ENCODE data around the gene GAL3ST3. TPM values are rescaled to one million over a fixed set of nuclear protein-coding genes. Genes with fewer than 3 reads are reported as not detected.

GAL3ST3 gene
- total and polyA plus RNA-seq, 5 donors from 2014 or later = not detected

DNA sequence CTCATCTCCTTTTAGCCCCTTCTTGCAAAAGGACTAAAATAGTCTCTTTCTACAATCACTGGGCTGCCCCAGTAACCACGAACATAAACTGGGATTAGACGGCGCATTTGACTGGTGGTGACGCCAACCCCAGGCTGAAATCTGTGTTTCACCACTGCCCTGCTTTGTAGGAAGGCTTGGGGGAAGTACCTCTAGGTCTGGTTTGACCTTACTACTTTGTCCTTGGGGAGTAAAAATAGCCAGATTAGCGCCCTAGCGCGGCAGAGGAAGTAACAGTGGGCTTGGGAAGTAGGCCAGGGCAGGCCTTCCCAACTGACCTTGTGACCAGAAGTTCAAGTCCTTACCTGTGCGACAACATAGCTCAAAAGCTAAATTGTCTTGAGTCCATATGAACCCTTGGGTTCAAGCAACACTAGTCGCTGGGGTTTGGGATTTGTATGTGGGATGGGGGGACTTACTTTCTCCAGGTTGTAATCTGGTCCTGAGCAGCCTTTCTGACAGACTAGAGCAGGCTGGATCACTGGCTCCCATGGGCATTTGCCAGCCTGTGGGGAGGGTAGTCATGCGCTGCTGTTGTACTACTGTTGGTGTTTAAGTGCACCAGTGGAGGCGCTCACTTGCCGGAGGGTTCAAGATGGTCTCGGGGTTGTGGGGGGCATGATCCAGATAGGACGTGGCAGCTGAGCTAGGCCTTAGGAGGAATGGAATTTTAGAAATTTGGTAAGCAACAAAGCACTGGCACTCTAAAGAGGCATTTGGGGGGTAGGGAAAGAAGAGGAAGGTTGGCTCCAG, 20.2 kb upstream of the GAL3ST3 start:
- Mint-ChIP-seq H3K4me3 (peak overlapping the region; percentile 75 to 96 (median 92)), H3K4me1 (peaks cover 30 to 63% (median 56%) of the 10 kb centered on the region in 4 donors), H3K36me3 (peaks cover 62% of the 10 kb centered on the region), H3K27me3 (peaks cover 6% of the 10 kb centered on the region), H3K9me3 (peaks cover 0 to 3% (median 0%) of the 10 kb centered on the region in 7 donors), H3K27ac (peak overlapping the region; percentile 80 to 94 (median 93))
- Histone ChIP-seq H3K4me1 (ENCODE audit: control insufficient read depth, insufficient read depth, low read length, poor library complexity, severe bottlenecking) (peaks cover 54% of the 10 kb centered on the region), H3K4me3 (ENCODE audit: low read depth, low read length) (peak overlapping the region; percentile 38), H3K27me3 (ENCODE audit: control insufficient read depth, insufficient read depth, low read length) (no peaks in the 10 kb centered on the region), H3K9me3 (ENCODE audit: control insufficient read depth in 2 of 2, low read length in 2 of 2) (peaks cover 1 to 5% of the 10 kb centered on the region in 2 experiments), H3K27ac (ENCODE audit: insufficient read depth, low read length, poor library complexity, severe bottlenecking) (peak overlapping the region; percentile 87), H3K36me3 (ENCODE audit: control insufficient read depth, insufficient read depth, low read length) (peaks cover 49% of the 10 kb centered on the region)
- DNase-seq (peak in 2 of 3 donors; percentile 44 to 49), ATAC-seq (ENCODE audit: low read depth in 2 of 2) (no peak)

GRCh38 chr11:66068154-66068821, 19.3 kb upstream of the GAL3ST3 start:
- no peak for ATAC-seq (ENCODE audit: low read depth in 2 of 2)
- Histone ChIP-seq H3K27ac (ENCODE audit: insufficient read depth, low read length, poor library complexity, severe bottlenecking) (peak overlapping the region; percentile 87), H3K9me3 (ENCODE audit: control insufficient read depth in 2 of 2, low read length in 2 of 2) (peaks cover 1 to 5% of the 10 kb centered on the region in 2 experiments), H3K4me3 (ENCODE audit: low read depth, low read length) (no peak overlapping the region), H3K4me1 (ENCODE audit: control insufficient read depth, insufficient read depth, low read length, poor library complexity, severe bottlenecking) (peaks cover 46% of the 10 kb centered on the region), H3K27me3 (ENCODE audit: control insufficient read depth, insufficient read depth, low read length) (no peaks in the 10 kb centered on the region), H3K36me3 (ENCODE audit: control insufficient read depth, insufficient read depth, low read length) (peaks cover 54% of the 10 kb centered on the region)
- H3K4me3 Mint-ChIP-seq = peak overlapping the region; percentile 75 to 92 (median 84)
- peaks cover 6% of the 10 kb centered on the region for H3K27me3 Mint-ChIP-seq
- peaks cover 66% of the 10 kb centered on the region for H3K36me3 Mint-ChIP-seq
- peak overlapping the region; percentile 80 to 94 (median 93) for H3K27ac Mint-ChIP-seq
- peak; percentile 64 to 74 (median 71) for DNase-seq
- H3K4me1 Mint-ChIP-seq = peaks cover 27 to 62% (median 53%) of the 10 kb centered on the region in 4 donors
- peaks cover 0 to 3% (median 0%) of the 10 kb centered on the region in 7 donors for H3K9me3 Mint-ChIP-seq

- H3K36me3 ChIP-seq (ENCODE audit: control insufficient read depth, insufficient read depth, low read length) = peaks cover 56% of the 10 kb centered on the region
- Mint-ChIP-seq H3K4me1 (peaks cover 22 to 61% (median 50%) of the 10 kb centered on the region in 4 donors), H3K9me3 (peaks cover 0 to 3% (median 0%) of the 10 kb centered on the region in 7 donors), H3K36me3 (peaks cover 67% of the 10 kb centered on the region), H3K27ac (peak overlapping the region in 2 of 3 donors; percentile 48 to 93), H3K27me3 (peaks cover 6% of the 10 kb centered on the region), H3K4me3 (peak overlapping the region in 3 of 4 donors; percentile 75 to 92 (median 76))
- ATAC-seq (ENCODE audit: low read depth in 2 of 2) (no peak), DNase-seq (no peak)
- H3K4me3 ChIP-seq (ENCODE audit: low read depth, low read length) = no peak overlapping the region
- peaks cover 1 to 5% of the 10 kb centered on the region in 2 experiments for H3K9me3 ChIP-seq (ENCODE audit: control insufficient read depth in 2 of 2, low read length in 2 of 2)
- H3K27ac ChIP-seq (ENCODE audit: insufficient read depth, low read length, poor library complexity, severe bottlenecking) = no peak overlapping the region
- no peaks in the 10 kb centered on the region for H3K27me3 ChIP-seq (ENCODE audit: control insufficient read depth, insufficient read depth, low read length)
- peaks cover 39% of the 10 kb centered on the region for H3K4me1 ChIP-seq (ENCODE audit: control insufficient read depth, insufficient read depth, low read length, poor library complexity, severe bottlenecking)
Observed at GRCh38 chr11:66067640-66068039, 18.7 kb upstream of the GAL3ST3 start.

DNA sequence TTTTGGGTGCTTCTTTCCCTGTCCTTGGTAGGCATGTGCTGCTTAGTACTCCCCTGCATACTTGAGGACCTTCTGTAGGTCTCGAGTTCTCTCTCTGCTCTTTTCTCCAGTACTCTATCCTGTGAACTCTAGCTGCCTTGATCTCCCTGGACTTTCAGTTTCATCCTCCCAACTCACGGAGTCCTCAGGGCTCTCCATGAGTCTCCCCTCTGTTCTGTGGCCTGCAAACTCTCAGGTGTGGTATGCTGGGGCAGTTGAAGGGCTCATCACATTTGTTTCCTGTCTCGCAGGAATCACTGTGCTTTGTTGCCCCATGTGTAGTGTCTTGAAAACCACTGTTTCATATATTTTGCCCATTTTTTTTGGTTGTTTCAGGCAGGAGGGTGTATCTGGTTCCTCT, 17.8 kb upstream of the GAL3ST3 start:
- Mint-ChIP-seq H3K36me3 (peaks cover 63% of the 10 kb centered on the region), H3K9me3 (peaks cover 0 to 3% (median 0%) of the 10 kb centered on the region in 7 donors), H3K4me3 (peak overlapping the region in 2 of 4 donors; percentile 75 to 80), H3K27me3 (peaks cover 6% of the 10 kb centered on the region), H3K4me1 (peaks cover 14 to 56% (median 42%) of the 10 kb centered on the region in 4 donors), H3K27ac (peak overlapping the region; percentile 49 to 93 (median 74))
- Histone ChIP-seq H3K4me1 (ENCODE audit: control insufficient read depth, insufficient read depth, low read length, poor library complexity, severe bottlenecking) (peaks cover 30% of the 10 kb centered on the region), H3K36me3 (ENCODE audit: control insufficient read depth, insufficient read depth, low read length) (peaks cover 63% of the 10 kb centered on the region), H3K27me3 (ENCODE audit: control insufficient read depth, insufficient read depth, low read length) (no peaks in the 10 kb centered on the region), H3K27ac (ENCODE audit: insufficient read depth, low read length, poor library complexity, severe bottlenecking) (no peak overlapping the region), H3K9me3 (ENCODE audit: control insufficient read depth in 2 of 2, low read length in 2 of 2) (peaks cover 1 to 5% of the 10 kb centered on the region in 2 experiments), H3K4me3 (ENCODE audit: low read depth, low read length) (no peak overlapping the region)
- ATAC-seq (ENCODE audit: low read depth in 2 of 2) (no peak), DNase-seq (no peak)

GRCh38 chr11:66064571-66064970, 15.6 kb upstream of the GAL3ST3 start:
- peaks cover 85% of the 10 kb centered on the region for H3K36me3 ChIP-seq (ENCODE audit: control insufficient read depth, insufficient read depth, low read length)
- H3K4me1 ChIP-seq (ENCODE audit: control insufficient read depth, insufficient read depth, low read length, poor library complexity, severe bottlenecking) = peaks cover 22% of the 10 kb centered on the region
- peaks cover 72% of the 10 kb centered on the region for H3K36me3 Mint-ChIP-seq
- no peak for ATAC-seq (ENCODE audit: low read depth in 2 of 2)
- H3K27me3 Mint-ChIP-seq = no peaks in the 10 kb centered on the region
- H3K4me3 ChIP-seq (ENCODE audit: low read depth, low read length) = no peak overlapping the region
- peaks cover 1 to 5% of the 10 kb centered on the region in 2 experiments for H3K9me3 ChIP-seq (ENCODE audit: control insufficient read depth in 2 of 2, low read length in 2 of 2)
- no peak overlapping the region for H3K27ac ChIP-seq (ENCODE audit: insufficient read depth, low read length, poor library complexity, severe bottlenecking)
- H3K9me3 Mint-ChIP-seq = peaks cover 0 to 3% (median 0%) of the 10 kb centered on the region in 7 donors
- DNase-seq = no peak
- H3K4me3 Mint-ChIP-seq = no peak overlapping the region
- no peaks in the 10 kb centered on the region for H3K27me3 ChIP-seq (ENCODE audit: control insufficient read depth, insufficient read depth, low read length)
- peak overlapping the region in 1 of 3 donors; percentile 69 for H3K27ac Mint-ChIP-seq
- H3K4me1 Mint-ChIP-seq = peaks cover 10 to 63% (median 44%) of the 10 kb centered on the region in 4 donors

- no peak overlapping the region for H3K27ac ChIP-seq (ENCODE audit: insufficient read depth, low read length, poor library complexity, severe bottlenecking)
- ATAC-seq (ENCODE audit: low read depth in 2 of 2) = no peak
- DNase-seq = no peak
Observed at GRCh38 chr11:66063900-66064299, 14.9 kb upstream of the GAL3ST3 start.

DNA sequence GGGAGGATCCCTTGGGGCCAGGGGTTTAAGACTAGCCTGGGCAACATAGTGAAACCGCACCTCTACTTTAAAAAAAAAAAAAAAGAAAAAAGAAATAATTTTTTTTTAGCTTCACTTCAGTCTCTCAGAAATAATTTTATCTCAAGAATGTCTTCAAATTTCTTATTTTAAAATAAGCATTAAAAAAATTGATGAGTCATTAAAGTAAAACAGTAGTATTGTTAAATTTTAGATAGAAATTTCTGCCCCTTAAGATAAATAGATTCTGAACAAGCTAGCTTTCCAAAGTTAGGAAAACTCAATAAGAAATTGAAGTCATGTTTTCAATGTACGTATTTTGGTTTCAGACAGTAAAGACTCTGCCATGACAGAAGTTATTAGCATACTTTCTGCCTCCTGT, 13.4 kb upstream of the GAL3ST3 start:
- H3K4me3 Mint-ChIP-seq = no peak overlapping the region
- peaks cover 5 to 47% (median 28%) of the 10 kb centered on the region in 4 donors for H3K4me1 Mint-ChIP-seq
- no peaks in the 10 kb centered on the region for H3K27me3 Mint-ChIP-seq
- peaks cover 2% of the 10 kb centered on the region for H3K4me1 ChIP-seq (ENCODE audit: control insufficient read depth, insufficient read depth, low read length, poor library complexity, severe bottlenecking)
- no peak for DNase-seq
- H3K9me3 Mint-ChIP-seq = peaks cover 0 to 3% (median 0%) of the 10 kb centered on the region in 7 donors
- no peak overlapping the region for H3K27ac ChIP-seq (ENCODE audit: insufficient read depth, low read length, poor library complexity, severe bottlenecking)
- H3K36me3 Mint-ChIP-seq = peaks cover 72% of the 10 kb centered on the region
- no peaks in the 10 kb centered on the region for H3K27me3 ChIP-seq (ENCODE audit: control insufficient read depth, insufficient read depth, low read length)
- H3K9me3 ChIP-seq (ENCODE audit: control insufficient read depth in 2 of 2, low read length in 2 of 2) = peaks cover 1 to 5% of the 10 kb centered on the region in 2 experiments
- peaks cover 95% of the 10 kb centered on the region for H3K36me3 ChIP-seq (ENCODE audit: control insufficient read depth, insufficient read depth, low read length)
- H3K27ac Mint-ChIP-seq = peak overlapping the region in 1 of 3 donors; percentile 31
- H3K4me3 ChIP-seq (ENCODE audit: low read depth, low read length) = no peak overlapping the region
- no peak for ATAC-seq (ENCODE audit: low read depth in 2 of 2)

More at GRCh38 chr11:66063900-66064299, 14.9 kb upstream of the GAL3ST3 start:
- Histone ChIP-seq H3K4me3 (ENCODE audit: low read depth, low read length) (no peak overlapping the region), H3K36me3 (ENCODE audit: control insufficient read depth, insufficient read depth, low read length) (peaks cover 91% of the 10 kb centered on the region), H3K27me3 (ENCODE audit: control insufficient read depth, insufficient read depth, low read length) (no peaks in the 10 kb centered on the region), H3K4me1 (ENCODE audit: control insufficient read depth, insufficient read depth, low read length, poor library complexity, severe bottlenecking) (peaks cover 16% of the 10 kb centered on the region), H3K9me3 (ENCODE audit: control insufficient read depth in 2 of 2, low read length in 2 of 2) (peaks cover 1 to 5% of the 10 kb centered on the region in 2 experiments)
- Mint-ChIP-seq H3K4me3 (peak overlapping the region in 2 of 4 donors; percentile 8 to 25), H3K36me3 (peaks cover 76% of the 10 kb centered on the region), H3K27ac (peak overlapping the region; percentile 2 to 69 (median 28)), H3K9me3 (peaks cover 0 to 3% (median 0%) of the 10 kb centered on the region in 7 donors), H3K27me3 (no peaks in the 10 kb centered on the region), H3K4me1 (peaks cover 10 to 58% (median 38%) of the 10 kb centered on the region in 4 donors)
